Activated T-cell treated with anti-CD3 and anti-CD28 coated beads, Interleukin-2, amount 50 U/mL, for 72 hours (primary cell): Measurements from ENCODE around the gene ADAP1. TPM values are rescaled to one million over a fixed set of nuclear protein-coding genes. Genes with fewer than 3 reads are reported as not detected.
A peak's percentile ranks its signal among the peaks of the same experiment; 100 is the strongest.

Experiments
- ATAC-seq, 2 donors: fragments of 150-1000 bp; cut with Tn5 transposase; replicated peaks in 1 of 2; 2 replicates each; pipeline ENCODE4 v1.10.0; 2021; ENCODE audit warnings: moderate library complexity in 2 of 2, mild to moderate bottlenecking in 1 of 2
- DNase-seq, 2 donors: peaks; one replicate each; pipeline ENCODE4 v3.0.0; 2021 to 2022; ENCODE audit warnings: mixed read lengths in 1 of 2
- H3K27ac Mint-ChIP-seq: one replicate; pipeline ENCODE4 v1.8.0; 2022; ENCODE audit warnings: mild to moderate bottlenecking, moderate library complexity, mixed read lengths
- H3K27me3 Mint-ChIP-seq: one replicate; pipeline ENCODE4 v1.8.0; 2022; ENCODE audit warnings: low read depth, mixed read lengths
- H3K36me3 Mint-ChIP-seq, 2 donors: one replicate each; pipeline ENCODE4 v1.8.0; 2022; ENCODE audit warnings: mixed read lengths in 2 of 2, mild to moderate bottlenecking in 1 of 2; ENCODE audit not compliant: insufficient read depth in 2 of 2
- H3K4me1 Mint-ChIP-seq: one replicate; pipeline ENCODE4 v1.8.0; 2022; ENCODE audit warnings: low read depth, mixed read lengths
- H3K4me3 Mint-ChIP-seq, 2 donors: one replicate each; pipeline ENCODE4 v1.8.0; 2022; ENCODE audit warnings: mild to moderate bottlenecking in 2 of 2, mixed read lengths in 2 of 2, moderate library complexity in 2 of 2
- H3K9me3 Mint-ChIP-seq, 2 donors: one replicate each; pipeline ENCODE4 v1.8.0; 2022; ENCODE audit warnings: mixed read lengths in 2 of 2
- total RNA-seq, 2 donors: library from RNA; stranded (reverse); gene quantifications; one replicate each; pipeline ENCODE4 v1.2.3, GENCODE V29; 2022

ADAP1 gene
- total RNA-seq, 2 donors from 2014 or later, result 11.1 to 29.4 TPM

GRCh38 chr7:892648-893593, 61.6 kb downstream of the ADAP1 start:
- Mint-ChIP-seq H3K36me3 (peaks cover 8 to 22% of the 10 kb centered on the region in 2 donors), H3K4me3 (no peak overlapping the region), H3K27me3 (no peaks in the 10 kb centered on the region), H3K9me3 (peaks cover 0 to 2% of the 10 kb centered on the region in 2 donors), H3K4me1 (no peaks in the 10 kb centered on the region), H3K27ac (no peak overlapping the region)
- ATAC-seq (no peak), DNase-seq (no peak)

- DNase-seq, result no peak
- H3K4me3 Mint-ChIP-seq, result no peak overlapping the region
- peaks cover 8 to 22% of the 10 kb centered on the region in 2 donors for H3K36me3 Mint-ChIP-seq
- no peaks in the 10 kb centered on the region for H3K27me3 Mint-ChIP-seq
- ATAC-seq, result peak in 1 of 2 donors; percentile 8
- H3K9me3 Mint-ChIP-seq, result peaks cover 0 to 2% of the 10 kb centered on the region in 2 donors
- no peak overlapping the region for H3K27ac Mint-ChIP-seq
- no peaks in the 10 kb centered on the region for H3K4me1 Mint-ChIP-seq
Observed at GRCh38 chr7:891805-892204, 62.7 kb downstream of the ADAP1 start.

- ATAC-seq (no peak), DNase-seq (no peak)
- H3K9me3 Mint-ChIP-seq, result peaks cover 0 to 2% of the 10 kb centered on the region in 2 donors
- no peak overlapping the region for H3K27ac Mint-ChIP-seq
- no peaks in the 10 kb centered on the region for H3K4me1 Mint-ChIP-seq
- peaks cover 8 to 21% of the 10 kb centered on the region in 2 donors for H3K36me3 Mint-ChIP-seq
- H3K4me3 Mint-ChIP-seq, result no peak overlapping the region
- H3K27me3 Mint-ChIP-seq, result no peaks in the 10 kb centered on the region
Observed at GRCh38 chr7:891291-891690, 63.2 kb downstream of the ADAP1 start.

- Mint-ChIP-seq H3K9me3 (peaks cover 0 to 2% of the 10 kb centered on the region in 2 donors), H3K4me3 (no peak overlapping the region), H3K27ac (no peak overlapping the region), H3K27me3 (no peaks in the 10 kb centered on the region), H3K36me3 (peaks cover 8 to 17% of the 10 kb centered on the region in 2 donors), H3K4me1 (no peaks in the 10 kb centered on the region)
- ATAC-seq, result no peak
- no peak for DNase-seq
Observed at GRCh38 chr7:890868-891267, 63.6 kb downstream of the ADAP1 start.

- Mint-ChIP-seq H3K9me3 (peaks cover 0 to 2% of the 10 kb centered on the region in 2 donors), H3K27me3 (no peaks in the 10 kb centered on the region), H3K36me3 (peaks cover 8 to 13% of the 10 kb centered on the region in 2 donors), H3K4me3 (no peak overlapping the region), H3K4me1 (no peaks in the 10 kb centered on the region), H3K27ac (no peak overlapping the region)
- no peak for DNase-seq
- no peak for ATAC-seq
Observed at GRCh38 chr7:889391-889790, 65.1 kb downstream of the ADAP1 start.

DNA sequence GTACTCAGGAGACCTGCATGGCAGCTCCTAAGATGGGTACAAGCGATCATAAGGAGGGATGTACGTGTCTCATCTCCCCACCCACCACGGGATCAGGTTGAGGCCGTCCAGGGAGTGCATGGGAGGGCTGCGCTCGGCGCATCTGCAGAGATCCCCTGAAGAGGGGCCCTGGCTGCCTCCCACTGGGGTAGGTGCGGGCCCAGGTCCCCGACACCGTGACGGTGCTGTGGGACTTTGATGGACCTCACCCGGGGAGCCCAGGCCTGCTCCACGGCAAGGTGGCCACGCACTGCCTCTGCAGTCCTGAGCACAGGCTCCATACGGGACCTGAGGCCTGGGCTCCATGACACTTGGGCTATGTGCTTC, 65.5 kb downstream of the ADAP1 start:
- Mint-ChIP-seq H3K27me3 (no peaks in the 10 kb centered on the region), H3K27ac (no peak overlapping the region), H3K4me3 (no peak overlapping the region), H3K9me3 (peaks cover 0 to 2% of the 10 kb centered on the region in 2 donors), H3K4me1 (no peaks in the 10 kb centered on the region), H3K36me3 (peaks cover 8 to 12% of the 10 kb centered on the region in 2 donors)
- DNase-seq, result no peak
- ATAC-seq, result no peak

DNA sequence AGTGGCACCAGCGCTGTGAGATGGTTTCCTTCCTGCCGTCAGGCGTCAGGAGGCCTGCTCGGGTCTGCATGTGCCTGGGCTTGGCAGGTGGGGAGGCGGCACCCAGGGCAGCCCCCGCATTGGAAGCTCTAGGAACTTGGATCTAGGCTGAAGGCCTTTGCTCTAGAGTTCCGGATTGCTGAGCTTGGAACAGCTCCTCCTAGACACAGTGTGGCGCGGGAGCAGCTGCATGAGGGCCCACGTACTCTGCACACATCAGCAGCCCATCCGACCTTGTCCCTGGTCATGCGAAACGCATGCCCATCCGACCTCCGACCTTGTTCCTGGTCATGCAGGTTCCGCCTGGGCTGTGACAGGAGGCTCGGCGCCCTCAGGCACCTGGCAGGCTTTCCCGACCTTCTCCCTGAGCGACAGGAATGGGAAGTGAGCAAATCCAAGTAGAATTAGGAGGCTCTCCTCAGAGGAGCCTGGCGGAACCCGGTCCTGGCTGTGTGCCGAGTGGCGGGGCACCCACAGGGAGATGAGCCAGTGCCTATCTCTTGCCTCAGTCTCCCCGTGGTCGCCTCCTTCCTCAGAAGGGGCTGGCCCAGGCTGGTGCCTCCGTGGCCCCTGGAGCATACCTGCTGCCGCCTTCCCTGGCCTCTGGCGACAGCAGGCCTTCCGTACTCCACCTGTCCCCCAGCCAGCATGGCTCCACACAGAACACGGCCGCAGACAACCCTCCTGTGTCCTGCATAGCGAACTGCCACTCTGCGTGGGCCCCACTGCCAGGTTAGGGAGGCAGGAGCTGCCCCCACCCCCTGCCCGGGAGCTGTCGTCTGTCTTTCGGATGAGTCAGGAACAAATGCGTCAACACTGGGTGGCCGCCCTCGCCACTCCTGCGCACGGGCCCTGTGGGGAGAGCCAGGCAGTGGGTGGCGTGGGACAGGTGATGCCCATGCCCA, 66.1 kb downstream of the ADAP1 start:
- Mint-ChIP-seq H3K27ac (no peak overlapping the region), H3K4me1 (no peaks in the 10 kb centered on the region), H3K36me3 (peaks cover 5 to 10% of the 10 kb centered on the region in 2 donors), H3K4me3 (no peak overlapping the region), H3K9me3 (peaks cover 0 to 2% of the 10 kb centered on the region in 2 donors), H3K27me3 (no peaks in the 10 kb centered on the region)
- ATAC-seq (no peak), DNase-seq (no peak)

GRCh38 chr7:887488-887820, 67.0 kb downstream of the ADAP1 start:
- H3K27ac Mint-ChIP-seq, result no peak overlapping the region
- ATAC-seq, result no peak
- DNase-seq, result no peak
- no peak overlapping the region for H3K4me3 Mint-ChIP-seq
- H3K27me3 Mint-ChIP-seq, result no peaks in the 10 kb centered on the region
- H3K9me3 Mint-ChIP-seq, result no peaks in the 10 kb centered on the region
- H3K4me1 Mint-ChIP-seq, result no peaks in the 10 kb centered on the region
- peaks cover 2 to 5% of the 10 kb centered on the region in 2 donors for H3K36me3 Mint-ChIP-seq

DNA sequence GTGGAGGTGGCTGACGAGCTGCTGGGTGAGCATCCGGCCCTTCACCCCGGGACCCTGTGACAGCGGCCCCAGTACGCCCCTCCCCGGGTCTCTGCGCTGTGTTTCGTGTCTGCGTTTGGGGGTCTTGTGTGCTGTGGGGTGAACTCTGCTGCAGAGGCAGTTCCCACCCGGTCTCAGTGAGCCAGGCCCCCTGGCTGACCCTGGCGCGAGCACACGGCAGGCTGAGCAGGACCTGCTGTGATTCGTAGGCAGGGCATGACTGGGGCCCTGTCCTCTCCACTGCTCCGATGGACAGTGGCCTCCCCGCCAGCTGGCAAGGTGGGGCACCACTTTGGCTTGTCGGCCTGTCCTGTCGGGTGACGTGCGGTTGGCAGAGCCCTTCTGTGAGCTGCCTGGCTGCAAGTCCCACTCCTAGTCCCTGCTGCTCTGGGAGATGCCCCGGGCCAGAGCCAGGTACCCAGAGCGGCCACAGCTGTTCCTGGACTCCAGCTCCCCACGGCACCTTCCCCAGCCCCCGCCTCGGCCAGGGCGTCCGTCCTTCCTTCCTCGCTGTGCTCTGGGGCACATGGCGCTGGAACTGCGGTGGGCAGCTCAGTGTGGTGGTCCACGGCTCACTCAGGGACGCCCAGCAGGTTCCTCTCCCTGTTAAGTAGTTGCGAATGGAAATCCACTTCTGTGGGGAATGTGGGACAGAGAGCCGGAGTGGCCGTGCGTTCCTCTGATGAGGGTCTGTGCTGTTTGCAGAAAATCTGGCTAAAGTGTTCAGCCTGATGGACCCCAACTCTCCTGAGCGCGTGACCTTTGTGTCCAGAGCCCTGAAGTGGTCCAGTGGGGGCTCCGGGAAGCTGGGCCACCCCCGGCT, 67.6 kb downstream of the ADAP1 start:
- Mint-ChIP-seq H3K27me3 (no peaks in the 10 kb centered on the region), H3K36me3 (peaks cover 0 to 2% of the 10 kb centered on the region in 2 donors), H3K27ac (no peak overlapping the region), H3K4me1 (no peaks in the 10 kb centered on the region), H3K9me3 (no peaks in the 10 kb centered on the region), H3K4me3 (no peak overlapping the region)
- ATAC-seq (no peak), DNase-seq (no peak)

- DNase-seq, result no peak
- H3K4me1 Mint-ChIP-seq, result no peaks in the 10 kb centered on the region
- H3K4me3 Mint-ChIP-seq, result no peak overlapping the region
- H3K9me3 Mint-ChIP-seq, result no peaks in the 10 kb centered on the region
- no peak overlapping the region for H3K27ac Mint-ChIP-seq
- ATAC-seq, result no peak
- no peaks in the 10 kb centered on the region for H3K27me3 Mint-ChIP-seq
- H3K36me3 Mint-ChIP-seq, result peaks cover 0 to under 1% of the 10 kb centered on the region in 2 donors
Observed at GRCh38 chr7:885893-886625, 68.4 kb downstream of the ADAP1 start.

DNA sequence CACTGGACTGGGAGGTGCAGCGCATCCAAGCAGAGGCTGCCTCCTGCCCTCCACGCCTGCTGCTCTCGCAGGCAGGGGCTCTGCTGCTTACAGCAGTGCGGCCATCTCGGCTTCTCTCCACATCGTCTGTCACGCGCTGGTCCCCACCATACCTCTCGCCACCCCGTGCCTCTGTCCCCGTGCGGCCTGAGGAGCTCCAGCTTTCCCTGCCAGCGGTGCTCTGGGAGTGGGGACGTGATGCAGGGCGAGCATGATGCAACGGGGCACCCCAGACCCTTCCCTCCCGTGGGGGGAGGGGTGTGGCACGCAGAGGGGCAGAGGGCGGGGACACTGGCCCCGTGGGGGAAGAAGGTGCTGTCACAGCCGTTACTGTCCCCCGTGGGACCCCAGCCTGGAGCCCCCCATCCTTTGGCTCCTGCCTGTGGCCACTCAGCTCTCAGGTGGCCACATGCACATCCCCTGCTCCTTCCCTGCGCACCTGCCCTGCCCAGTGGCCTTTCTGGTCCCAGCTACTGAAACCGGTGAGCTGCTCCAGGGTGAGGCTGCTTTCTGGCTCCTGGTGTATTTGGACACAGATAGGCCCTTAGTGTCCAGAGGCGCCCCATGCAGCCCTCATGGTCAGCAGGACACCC, 69.1 kb downstream of the ADAP1 start:
- no peak overlapping the region for H3K27ac Mint-ChIP-seq
- no peak for ATAC-seq
- no peaks in the 10 kb centered on the region for H3K36me3 Mint-ChIP-seq
- H3K9me3 Mint-ChIP-seq, result no peaks in the 10 kb centered on the region
- no peaks in the 10 kb centered on the region for H3K27me3 Mint-ChIP-seq
- no peak for DNase-seq
- H3K4me3 Mint-ChIP-seq, result no peak overlapping the region
- peaks cover 3% of the 10 kb centered on the region for H3K4me1 Mint-ChIP-seq
